ENCODE data around the gene PPFIBP2. TPM values are rescaled to one million over a fixed set of nuclear protein-coding genes. Genes with fewer than 3 reads are reported as not detected.

PPFIBP2 gene
- total RNA-seq, 1 donor from 2014 or later = 112 TPM

- POLR2A ChIA-PET = interaction anchor here (1.0 to 1.7 kb wide), 3 partner anchors 151 to 313 kb away, joined by 3 to 7 read pairs (median 4); no protein-coding TSS in a partner anchor
- ATAC-seq (ENCODE audit: low read depth) = no peak
- Mint-ChIP-seq H3K4me1 (peaks cover 11% of the 10 kb centered on the region), H3K36me3 (ENCODE audit: low read depth) (peaks cover 39% of the 10 kb centered on the region), H3K27ac (no peak overlapping the region), H3K9me3 (no peaks in the 10 kb centered on the region), H3K4me3 (no peak overlapping the region), H3K27me3 (no peaks in the 10 kb centered on the region)
- DNase-seq = no peak
- TF ChIP-seq CTCF (IDR thresholded peaks at IDR 0.05) = no peak
- CTCF ChIA-PET = interaction anchor here (0.6 to 3.8 kb wide), 14 partner anchors 21 to 854 kb away, joined by 3 to 29 read pairs (median 5); partner anchors contain the start of gene PPFIBP2
- intact Hi-C loops (cut with micrococcal nuclease) = loop anchor here (5.0 kb wide), 1 partner anchor 524 kb away; no protein-coding TSS in a partner anchor
These were observed 152.6 kb downstream of the PPFIBP2 start for GRCh38 chr11:7666292-7666866.

GRCh38 chr11:7667460-7667859, 153.7 kb downstream of the PPFIBP2 start:
- peaks cover 37% of the 10 kb centered on the region for H3K36me3 Mint-ChIP-seq (ENCODE audit: low read depth)
- no peak overlapping the region for H3K27ac Mint-ChIP-seq
- ChIA-PET POLR2A (no interaction called here), CTCF (interaction anchor here (1.1 to 3.8 kb wide), 5 partner anchors 20 to 569 kb away, joined by 3 to 29 read pairs (median 5); no protein-coding TSS in a partner anchor)
- ATAC-seq (ENCODE audit: low read depth) (no peak), DNase-seq (no peak)
- intact Hi-C loops (cut with micrococcal nuclease) = loop anchor here (5.0 kb wide), 1 partner anchor 525 kb away; no protein-coding TSS in a partner anchor
- H3K27me3 Mint-ChIP-seq = no peaks in the 10 kb centered on the region
- no peak for TF ChIP-seq CTCF (IDR thresholded peaks at IDR 0.05)
- H3K9me3 Mint-ChIP-seq = no peaks in the 10 kb centered on the region
- H3K4me1 Mint-ChIP-seq = peaks cover 22% of the 10 kb centered on the region
- H3K4me3 Mint-ChIP-seq = no peak overlapping the region

GRCh38 chr11:7668464-7668863, 154.7 kb downstream of the PPFIBP2 start:
- H3K27me3 Mint-ChIP-seq = no peaks in the 10 kb centered on the region
- intact Hi-C loops (cut with micrococcal nuclease) = loop anchor here (5.0 kb wide), 1 partner anchor 526 kb away; no protein-coding TSS in a partner anchor
- peaks cover 34% of the 10 kb centered on the region for H3K36me3 Mint-ChIP-seq (ENCODE audit: low read depth)
- no peak for TF ChIP-seq CTCF (IDR thresholded peaks at IDR 0.05)
- no peak overlapping the region for H3K4me3 Mint-ChIP-seq
- H3K9me3 Mint-ChIP-seq = no peaks in the 10 kb centered on the region
- DNase-seq = no peak
- ChIA-PET CTCF (no interaction called here), POLR2A (interaction anchor here (1.9 kb wide), 1 partner anchor 22 kb away, joined by 4 read pairs; no protein-coding TSS in a partner anchor)
- H3K27ac Mint-ChIP-seq = no peak overlapping the region
- peaks cover 32% of the 10 kb centered on the region for H3K4me1 Mint-ChIP-seq
- no peak for ATAC-seq (ENCODE audit: low read depth)

GRCh38 chr11:7668911-7669310, 155.1 kb downstream of the PPFIBP2 start:
- peaks cover under 1% of the 10 kb centered on the region for H3K27me3 Mint-ChIP-seq
- intact Hi-C loops (cut with micrococcal nuclease) = loop anchor here (5.0 kb wide), 1 partner anchor 527 kb away; no protein-coding TSS in a partner anchor
- TF ChIP-seq CTCF (IDR thresholded peaks at IDR 0.05) = no peak
- ATAC-seq (ENCODE audit: low read depth) = no peak
- ChIA-PET POLR2A (interaction anchor here (1.0 to 1.9 kb wide), 2 partner anchors 22 to 144 kb away, joined by 3 to 4 read pairs; no protein-coding TSS in a partner anchor), CTCF (interaction anchor here (0.8 to 1.2 kb wide), 2 partner anchors 227 to 856 kb away, joined by 3 to 4 read pairs; no protein-coding TSS in a partner anchor)
- peaks cover 33% of the 10 kb centered on the region for H3K4me1 Mint-ChIP-seq
- no peak for DNase-seq
- no peak overlapping the region for H3K27ac Mint-ChIP-seq
- H3K4me3 Mint-ChIP-seq = no peak overlapping the region
- peaks cover 31% of the 10 kb centered on the region for H3K36me3 Mint-ChIP-seq (ENCODE audit: low read depth)
- no peaks in the 10 kb centered on the region for H3K9me3 Mint-ChIP-seq

- peaks cover 11% of the 10 kb centered on the region for H3K27me3 Mint-ChIP-seq
- peak overlapping the region; percentile 86 for H3K27ac Mint-ChIP-seq
- TF ChIP-seq CTCF (IDR thresholded peaks at IDR 0.05) = no peak
- ChIA-PET POLR2A (interaction anchor here (1.1 to 1.4 kb wide), 2 partner anchors 150 to 174 kb away, joined by 3 to 5 read pairs; no protein-coding TSS in a partner anchor), CTCF (interaction anchor here (1.0 to 2.8 kb wide), 2 partner anchors 20 to 573 kb away, joined by 3 to 10 read pairs; no protein-coding TSS in a partner anchor)
- intact Hi-C loops (cut with micrococcal nuclease) = loop anchor here (5.0 kb wide), 1 partner anchor 317 kb away; the partner anchor contains the start of gene EIF3F
- no peak for ATAC-seq (ENCODE audit: low read depth)
- H3K36me3 Mint-ChIP-seq (ENCODE audit: low read depth) = peaks cover 18% of the 10 kb centered on the region
- DNase-seq = no peak
- no peak overlapping the region for H3K4me3 Mint-ChIP-seq
- no peaks in the 10 kb centered on the region for H3K9me3 Mint-ChIP-seq
- H3K4me1 Mint-ChIP-seq = peaks cover 39% of the 10 kb centered on the region
These were observed 156.8 kb downstream of the PPFIBP2 start for GRCh38 chr11:7670641-7671040.

Data from activated B cell treated with CpG ODN at 0.5 μM for 24 hours (primary cell).